Naive thymus-derived CD8-positive, alpha-beta T cell (primary cell): Measurements from ENCODE around the gene GSTA4. TPM values are rescaled to one million over a fixed set of nuclear protein-coding genes. Genes with fewer than 3 reads are reported as not detected.
"Not testable (repeated sequence)": the region's sequence is repeated elsewhere in the genome, so short reads cannot be mapped to it uniquely, and the experiment has no call there.

Source experiments
- ATAC-seq, 2 donors: fragments of 150-1000 bp; cut with Tn5 transposase in 1 of 2; sonication (Bioruptor Pico), chemical (Tn5 transposase) in 1 of 2; 1 replicate in 1 of 2; 2 replicates in 1 of 2; pipeline ENCODE4 v1.10.0; 2021; ENCODE audit warnings: mild to moderate bottlenecking in 2 of 2, moderate library complexity in 2 of 2
- POLR2A ChIA-PET: fragments of 350-600 bp; sonication (Branson Sonifier 250); formaldehyde crosslinking; loops from one replicate; lab custom pipeline; 2021; ENCODE audit warnings: antibody characterized with exemption; lab: Charles Lee
- DNase-seq, 10 donors: peaks; one replicate each; pipeline versions ENCODE4 v3.0.0 to v3.0.0-alpha.2; 2020 to 2022
- H3K27ac Mint-ChIP-seq, 10 donors: one replicate each; pipeline ENCODE4 v1.8.0; 2020 to 2022; ENCODE audit warnings: mild to moderate bottlenecking in 10 of 10, mixed read lengths in 10 of 10, moderate library complexity in 4 of 10, inconsistent platforms in 1 of 10
- H3K27me3 Mint-ChIP-seq, 5 donors: one replicate each; pipeline ENCODE4 v1.8.0; 2021 to 2022; ENCODE audit warnings: mixed read lengths in 5 of 5
- H3K36me3 Mint-ChIP-seq, 3 donors: one replicate each; pipeline ENCODE4 v1.8.0; 2020 to 2022; ENCODE audit warnings: mixed read lengths in 3 of 3, mild to moderate bottlenecking in 2 of 3, inconsistent platforms in 1 of 3
- H3K4me1 Mint-ChIP-seq, 4 donors: one replicate each; pipeline ENCODE4 v1.8.0; 2021 to 2022; ENCODE audit warnings: mixed read lengths in 4 of 4
- H3K4me3 Mint-ChIP-seq, 10 donors: one replicate each; pipeline ENCODE4 v1.8.0; 2020 to 2022; ENCODE audit warnings: mild to moderate bottlenecking in 10 of 10, mixed read lengths in 10 of 10, moderate library complexity in 6 of 10, inconsistent platforms in 1 of 10
- H3K9me3 Mint-ChIP-seq, 9 donors: one replicate each; pipeline ENCODE4 v1.8.0; 2020 to 2022; ENCODE audit warnings: mixed read lengths in 9 of 9, mild to moderate bottlenecking in 3 of 9, inconsistent platforms in 1 of 9, moderate library complexity in 1 of 9
- polyA plus RNA-seq, 3 donors: library from polyadenylated mRNA; unstranded; fragments of 300-500 nt; fragmentation: Illumina TruSeq; gene quantifications; one replicate each; pipeline ENCODE4 v1.2.3, GENCODE V29; 2021
- total RNA-seq, 8 experiments: library from RNA in 2 of 8; stranded (reverse) in 2 of 8; gene quantifications; one replicate each; pipeline ENCODE4 v1.2.3 and lab custom pipeline; 2021 to 2026

Gene GSTA4
- under 1 TPM; 0.39 to 0.69 TPM for total RNA-seq
- polyA plus RNA-seq = 1 to 10 TPM; 1.2 to 3.7 (median 3.4) TPM
- 0 to 1.4 (median 0.79) reads per million in 6 experiments for total RNA-seq (lab: John Stamatoyannopoulos, UW)

GRCh38 chr6:52995089-52995912 lies at the start of gene GSTA4:
Gene GSTA4, minus strand, starts transcription at chr6:52995284. Its CDS starts 1,041 bp downstream, at chr6:52994243.
- peak within 1 kb of the TSS; percentile 88 to 99 (median 94) for H3K4me3 Mint-ChIP-seq
- DNase-seq (peak; percentile 73 to 99 (median 88)), ATAC-seq (peak; percentile 92 to 94)
- H3K9me3 Mint-ChIP-seq, H3K36me3 Mint-ChIP-seq: not testable (repeated sequence)
- peak within 1 kb of the TSS; percentile 97 to 100 (median 99) for H3K27ac Mint-ChIP-seq
- peaks cover 22 to 30% (median 22%) of the 10 kb centered on the region in 4 donors for H3K4me1 Mint-ChIP-seq
- peaks cover 2 to 13% (median 3%) of the 10 kb centered on the region in 5 donors for H3K27me3 Mint-ChIP-seq
- POLR2A ChIA-PET = interaction anchor here (0.8 to 2.7 kb wide), 5 partner anchors 9 to 70 kb away, joined by 3 to 21 read pairs (median 6); partner anchors contain the start of gene FBXO9

- no peak for ATAC-seq
- H3K4me1 Mint-ChIP-seq = peaks cover 26 to 32% (median 29%) of the 10 kb centered on the region in 4 donors
Measured at GRCh38 chr6:53044572-53044971, 49.5 kb upstream of the GSTA4 start.

GRCh38 chr6:53044071-53044470 lies 49.0 kb upstream of the GSTA4 start:
- POLR2A ChIA-PET = interaction anchor here (1.0 kb wide), 1 partner anchor 168 kb away, joined by 3 read pairs; no protein-coding TSS in a partner anchor
- Mint-ChIP-seq H3K36me3 (peaks cover 19 to 31% (median 22%) of the 10 kb centered on the region in 3 donors), H3K9me3 (no peaks in the 10 kb centered on the region), H3K27ac (no peak overlapping the region), H3K4me1 (peaks cover 23 to 28% (median 27%) of the 10 kb centered on the region in 4 donors), H3K4me3 (no peak overlapping the region), H3K27me3 (no peaks in the 10 kb centered on the region)
- ATAC-seq (no peak), DNase-seq (no peak)

More at GRCh38 chr6:53044572-53044971, 49.5 kb upstream of the GSTA4 start:
- Mint-ChIP-seq H3K27me3 (no peaks in the 10 kb centered on the region), H3K9me3 (no peaks in the 10 kb centered on the region), H3K4me3 (no peak overlapping the region), H3K27ac (no peak overlapping the region), H3K36me3 (peaks cover 14 to 26% (median 17%) of the 10 kb centered on the region in 3 donors)
- POLR2A ChIA-PET = no interaction called here
- no peak for DNase-seq

- Mint-ChIP-seq H3K27me3 (no peaks in the 10 kb centered on the region), H3K27ac (peak overlapping the region in 1 of 10 donors; percentile 39), H3K36me3 (peaks cover 22 to 36% (median 25%) of the 10 kb centered on the region in 3 donors), H3K9me3 (no peaks in the 10 kb centered on the region), H3K4me3 (no peak overlapping the region), H3K4me1 (peaks cover 18 to 25% (median 22%) of the 10 kb centered on the region in 4 donors)
- DNase-seq (no peak), ATAC-seq (no peak)
- POLR2A ChIA-PET = interaction anchor here (1.0 kb wide), 1 partner anchor 168 kb away, joined by 3 read pairs; no protein-coding TSS in a partner anchor
Measured at GRCh38 chr6:53043581-53043980, 48.5 kb upstream of the GSTA4 start.

GRCh38 chr6:53042112-53042511 lies 47.0 kb upstream of the GSTA4 start:
- Mint-ChIP-seq H3K4me1 (peaks cover 7 to 20% (median 10%) of the 10 kb centered on the region in 4 donors), H3K4me3 (no peak overlapping the region), H3K9me3 (no peaks in the 10 kb centered on the region), H3K27me3 (no peaks in the 10 kb centered on the region), H3K27ac (no peak overlapping the region), H3K36me3 (peaks cover 22 to 48% (median 25%) of the 10 kb centered on the region in 3 donors)
- POLR2A ChIA-PET = no interaction called here
- no peak for ATAC-seq
- DNase-seq = no peak

GRCh38 chr6:53041356-53041755 lies 46.3 kb upstream of the GSTA4 start:
- DNase-seq = no peak
- H3K27ac Mint-ChIP-seq = no peak overlapping the region
- peaks cover 27 to 49% (median 29%) of the 10 kb centered on the region in 3 donors for H3K36me3 Mint-ChIP-seq
- POLR2A ChIA-PET = no interaction called here
- no peak overlapping the region for H3K4me3 Mint-ChIP-seq
- H3K9me3 Mint-ChIP-seq = no peaks in the 10 kb centered on the region
- H3K27me3 Mint-ChIP-seq = no peaks in the 10 kb centered on the region
- ATAC-seq = no peak
- H3K4me1 Mint-ChIP-seq = peaks cover 2 to 19% (median 5%) of the 10 kb centered on the region in 4 donors

GRCh38 chr6:53038596-53038995 lies 43.5 kb upstream of the GSTA4 start:
- ATAC-seq = no peak
- H3K27ac Mint-ChIP-seq = no peak overlapping the region
- H3K9me3 Mint-ChIP-seq = no peaks in the 10 kb centered on the region
- no peaks in the 10 kb centered on the region for H3K27me3 Mint-ChIP-seq
- H3K4me1 Mint-ChIP-seq = peaks cover 0 to 16% (median 2%) of the 10 kb centered on the region in 4 donors
- no peak for DNase-seq
- POLR2A ChIA-PET = no interaction called here
- H3K36me3 Mint-ChIP-seq = peaks cover 37 to 76% (median 53%) of the 10 kb centered on the region in 3 donors
- no peak overlapping the region for H3K4me3 Mint-ChIP-seq

- Mint-ChIP-seq H3K4me1 (peaks cover 0 to 16% (median under 1%) of the 10 kb centered on the region in 4 donors), H3K9me3 (no peaks in the 10 kb centered on the region), H3K27ac (no peak overlapping the region), H3K36me3 (peaks cover 37 to 80% (median 57%) of the 10 kb centered on the region in 3 donors), H3K27me3 (no peaks in the 10 kb centered on the region), H3K4me3 (no peak overlapping the region)
- POLR2A ChIA-PET = no interaction called here
- no peak for ATAC-seq
- DNase-seq = no peak
Measured at GRCh38 chr6:53038141-53038540, 43.1 kb upstream of the GSTA4 start.

GRCh38 chr6:53035549-53036213 lies 40.6 kb upstream of the GSTA4 start:
- ATAC-seq = no peak
- Mint-ChIP-seq H3K4me3 (no peak overlapping the region), H3K4me1 (peaks cover 0 to 14% (median under 1%) of the 10 kb centered on the region in 4 donors), H3K9me3 (no peaks in the 10 kb centered on the region), H3K27ac (no peak overlapping the region), H3K27me3 (no peaks in the 10 kb centered on the region), H3K36me3 (peaks cover 31 to 92% (median 56%) of the 10 kb centered on the region in 3 donors)
- no peak for DNase-seq
- POLR2A ChIA-PET = no interaction called here

- Mint-ChIP-seq H3K4me1 (peaks cover 0 to 7% (median 0%) of the 10 kb centered on the region in 4 donors), H3K27ac (no peak overlapping the region), H3K4me3 (no peak overlapping the region), H3K9me3 (no peaks in the 10 kb centered on the region), H3K27me3 (no peaks in the 10 kb centered on the region), H3K36me3 (peaks cover 19 to 92% (median 56%) of the 10 kb centered on the region in 3 donors)
- ATAC-seq (no peak), DNase-seq (no peak)
- POLR2A ChIA-PET = no interaction called here
Measured at GRCh38 chr6:53033764-53034163, 38.7 kb upstream of the GSTA4 start.

- Mint-ChIP-seq H3K9me3 (no peaks in the 10 kb centered on the region), H3K36me3 (peaks cover 19 to 92% (median 64%) of the 10 kb centered on the region in 3 donors)
- POLR2A ChIA-PET = no interaction called here
Measured at GRCh38 chr6:53032849-53033248, 37.8 kb upstream of the GSTA4 start.

GRCh38 chr6:53031281-53031680 lies 36.2 kb upstream of the GSTA4 start:
- Mint-ChIP-seq H3K4me1 (peaks cover 0 to 5% (median 0%) of the 10 kb centered on the region in 4 donors), H3K4me3 (no peak overlapping the region), H3K36me3 (peaks cover 20 to 93% (median 67%) of the 10 kb centered on the region in 3 donors), H3K27ac (peak overlapping the region in 1 of 10 donors; percentile 15), H3K27me3 (no peaks in the 10 kb centered on the region), H3K9me3 (no peaks in the 10 kb centered on the region)
- DNase-seq = no peak
- POLR2A ChIA-PET = no interaction called here
- ATAC-seq = no peak

More at GRCh38 chr6:53032849-53033248, 37.8 kb upstream of the GSTA4 start:
- DNase-seq (no peak), ATAC-seq (no peak)
- Mint-ChIP-seq H3K27ac (no peak overlapping the region), H3K4me1 (peaks cover 0 to 9% (median 0%) of the 10 kb centered on the region in 4 donors), H3K4me3 (no peak overlapping the region), H3K27me3 (no peaks in the 10 kb centered on the region)
